ENCODE data around the gene TAF1C.
A peak's percentile ranks its signal among the peaks of the same experiment; 100 is the strongest.
"Not testable (repeated sequence)": the region's sequence is repeated elsewhere in the genome, so short reads cannot be mapped to it uniquely, and the experiment has no call there.

TAF1C gene, protein sequence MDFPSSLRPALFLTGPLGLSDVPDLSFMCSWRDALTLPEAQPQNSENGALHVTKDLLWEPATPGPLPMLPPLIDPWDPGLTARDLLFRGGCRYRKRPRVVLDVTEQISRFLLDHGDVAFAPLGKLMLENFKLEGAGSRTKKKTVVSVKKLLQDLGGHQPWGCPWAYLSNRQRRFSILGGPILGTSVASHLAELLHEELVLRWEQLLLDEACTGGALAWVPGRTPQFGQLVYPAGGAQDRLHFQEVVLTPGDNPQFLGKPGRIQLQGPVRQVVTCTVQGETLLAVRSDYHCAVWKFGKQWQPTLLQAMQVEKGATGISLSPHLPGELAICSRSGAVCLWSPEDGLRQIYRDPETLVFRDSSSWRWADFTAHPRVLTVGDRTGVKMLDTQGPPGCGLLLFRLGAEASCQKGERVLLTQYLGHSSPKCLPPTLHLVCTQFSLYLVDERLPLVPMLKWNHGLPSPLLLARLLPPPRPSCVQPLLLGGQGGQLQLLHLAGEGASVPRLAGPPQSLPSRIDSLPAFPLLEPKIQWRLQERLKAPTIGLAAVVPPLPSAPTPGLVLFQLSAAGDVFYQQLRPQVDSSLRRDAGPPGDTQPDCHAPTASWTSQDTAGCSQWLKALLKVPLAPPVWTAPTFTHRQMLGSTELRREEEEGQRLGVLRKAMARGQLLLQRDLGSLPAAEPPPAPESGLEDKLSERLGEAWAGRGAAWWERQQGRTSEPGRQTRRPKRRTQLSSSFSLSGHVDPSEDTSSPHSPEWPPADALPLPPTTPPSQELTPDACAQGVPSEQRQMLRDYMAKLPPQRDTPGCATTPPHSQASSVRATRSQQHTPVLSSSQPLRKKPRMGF

DNA sequence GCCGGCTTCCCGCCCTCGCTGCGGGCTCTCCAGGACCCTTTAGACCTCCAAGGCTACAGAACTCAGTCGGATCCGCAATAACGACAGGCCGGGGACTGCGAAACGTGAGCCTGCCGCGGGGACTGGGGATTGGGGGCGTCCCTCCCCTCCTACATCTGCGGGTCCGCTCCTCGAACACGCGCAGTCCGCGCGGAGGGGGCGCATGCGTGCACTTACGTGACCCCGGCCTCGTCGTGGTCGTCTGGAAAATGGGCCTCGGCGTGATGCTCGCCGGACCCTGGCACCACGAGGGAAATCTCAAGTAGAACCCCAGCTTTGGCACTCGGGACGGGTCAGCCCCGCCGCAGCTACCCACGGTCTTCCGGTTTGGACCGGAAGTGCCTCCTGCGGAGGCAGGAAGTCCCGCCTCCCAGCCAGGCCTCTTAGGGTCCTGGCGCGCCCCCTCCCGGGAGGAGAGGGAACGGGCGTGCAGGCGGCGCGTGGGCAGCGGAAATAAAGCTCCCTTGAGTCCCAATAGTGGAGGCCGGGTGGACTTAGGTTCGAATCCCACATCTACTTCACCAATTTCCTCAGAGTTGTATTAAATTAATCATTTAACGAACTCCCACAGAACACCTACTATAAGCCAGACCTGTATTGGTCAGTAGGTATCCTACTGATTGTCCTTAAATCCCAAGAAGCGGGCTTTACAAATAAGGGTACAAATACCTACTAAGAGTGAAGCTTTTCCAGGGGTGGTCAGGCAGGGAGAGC, at the start of gene TAF1C:
Gene TAF1C, minus strand, starts transcription at position 373 of the 753 bp plus-strand sequence. CDS start 2,069 bp downstream, outside the sequence.
- peak; percentile 79 to 81 for DNase-seq (ENCODE audit: low read depth in 2 of 2)

DNA sequence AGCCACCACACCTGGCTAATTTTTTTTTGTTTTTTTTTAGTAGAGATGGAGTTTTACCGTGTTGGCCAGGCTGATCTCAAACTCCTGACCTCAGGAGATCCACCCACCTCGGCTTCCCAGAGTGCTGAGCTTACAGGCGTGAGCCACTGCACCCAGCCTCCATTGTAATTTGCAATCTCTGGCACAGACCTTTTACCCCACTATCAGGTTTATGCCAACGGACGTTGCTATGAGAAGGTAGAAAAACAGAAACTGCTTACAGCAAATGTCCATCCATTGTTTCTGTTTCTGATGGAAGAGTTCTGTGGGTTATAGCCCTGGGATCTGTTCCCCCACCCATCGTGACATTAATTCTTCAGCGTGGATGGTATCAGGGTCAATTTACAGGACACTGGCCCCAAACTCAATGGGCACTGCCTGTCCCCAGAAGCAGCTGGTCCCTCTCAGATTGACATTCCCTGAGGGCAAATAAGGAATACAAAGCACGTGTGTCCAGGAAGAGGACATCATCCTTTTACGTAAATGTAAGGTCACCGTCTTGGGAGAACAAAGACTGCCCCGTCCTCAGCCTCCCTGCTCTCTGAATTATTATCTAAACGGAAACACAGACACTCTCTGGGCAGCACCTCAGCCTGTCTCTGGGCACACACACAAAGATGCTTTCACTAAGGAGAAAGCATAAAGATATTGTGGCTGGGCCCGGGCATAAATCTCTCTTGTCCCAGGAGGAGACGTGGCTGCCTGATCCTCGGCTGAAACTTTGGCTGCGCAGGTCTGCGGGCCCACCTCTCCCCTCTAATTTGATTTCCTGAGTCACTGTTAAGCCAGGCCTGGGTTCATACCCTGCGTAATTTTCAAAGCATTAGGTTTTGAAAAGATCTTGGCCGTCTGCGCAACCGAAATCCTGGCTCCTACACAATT, 47.7 kb upstream of the TAF1C start:
- no peak for DNase-seq (ENCODE audit: low read depth in 2 of 2)

DNA sequence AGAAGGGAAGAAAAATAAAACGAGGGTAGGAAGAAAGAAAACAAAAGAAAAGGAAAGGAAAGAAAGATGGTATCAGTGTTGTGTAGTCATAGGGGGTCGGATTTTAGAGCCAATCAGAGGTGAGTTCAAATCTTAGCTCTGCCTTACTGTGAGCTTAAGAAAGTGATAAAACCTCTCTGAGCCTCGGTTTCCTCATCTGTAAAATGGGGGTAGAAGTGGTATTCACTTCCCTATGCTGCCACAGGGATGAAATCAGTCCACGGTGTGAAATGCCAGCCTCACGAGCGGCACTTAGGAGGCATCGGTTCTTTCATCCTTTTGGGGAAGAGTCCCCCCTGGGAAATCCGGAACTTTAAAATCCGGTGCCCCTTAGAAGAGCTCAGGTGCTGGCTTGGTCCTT, 46.9 kb upstream of the TAF1C start:
- no peak for DNase-seq (ENCODE audit: low read depth in 2 of 2)

DNA sequence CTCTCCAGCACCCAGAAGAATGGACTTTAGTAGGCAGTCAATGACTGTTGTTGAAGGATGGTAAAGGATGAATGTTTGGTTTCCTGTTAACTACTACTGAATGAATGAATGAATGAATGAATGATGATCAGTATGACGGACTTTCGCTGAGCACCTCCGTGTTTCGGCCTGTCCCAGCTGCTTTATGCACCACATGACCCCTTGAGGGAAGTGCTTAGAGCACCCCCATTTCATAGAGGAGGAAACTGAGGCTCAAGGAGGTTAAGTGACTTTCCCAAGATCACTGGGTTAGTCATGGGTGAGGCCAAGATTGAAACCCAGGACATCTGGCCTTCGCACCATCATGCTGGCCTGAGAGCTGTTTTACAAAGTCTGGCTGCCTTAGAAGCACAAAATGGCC, 46.1 kb upstream of the TAF1C start:
- DNase-seq (ENCODE audit: low read depth in 2 of 2): no peak

DNA sequence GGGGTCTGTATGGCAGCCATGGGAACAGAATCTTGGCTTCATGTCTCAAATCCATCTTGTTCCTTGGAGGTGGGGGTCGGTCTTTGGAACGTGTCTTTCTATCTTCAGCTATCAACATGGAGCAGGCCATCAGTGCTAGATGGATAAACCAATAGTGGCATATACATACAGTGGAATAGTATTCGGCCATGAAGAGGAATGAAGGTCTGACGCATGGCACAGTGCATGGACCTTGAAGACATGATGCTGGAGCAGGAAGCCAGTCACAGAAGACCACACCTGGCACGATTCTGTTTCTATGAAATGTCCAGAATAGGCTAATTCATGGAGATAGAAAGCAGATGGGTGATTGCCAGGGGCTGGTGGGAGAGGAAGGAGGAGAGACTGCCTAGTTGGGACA, 45.2 kb upstream of the TAF1C start:
- no peak for DNase-seq (ENCODE audit: low read depth in 2 of 2)

DNA sequence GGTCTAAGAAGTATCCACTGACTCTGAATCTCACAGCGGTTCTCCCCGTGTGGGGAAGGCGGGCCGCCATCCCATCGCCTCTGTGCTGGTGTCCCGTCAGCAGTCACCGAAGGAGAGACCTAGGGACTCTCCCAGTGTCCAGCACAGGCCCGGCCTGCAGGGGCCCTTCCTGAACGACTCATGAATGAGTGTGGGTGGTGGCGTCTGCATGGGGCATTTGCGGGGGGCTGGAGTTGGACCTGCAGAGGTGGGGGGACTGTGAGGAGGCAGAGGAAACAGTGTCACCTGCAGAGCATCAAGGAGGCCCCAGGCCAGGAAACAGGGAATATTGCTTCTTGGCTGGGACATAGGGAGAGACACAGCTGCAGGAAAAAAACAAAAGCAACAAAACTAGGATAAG, 42.6 kb upstream of the TAF1C start:
- no peak for DNase-seq (ENCODE audit: low read depth in 2 of 2)

DNA sequence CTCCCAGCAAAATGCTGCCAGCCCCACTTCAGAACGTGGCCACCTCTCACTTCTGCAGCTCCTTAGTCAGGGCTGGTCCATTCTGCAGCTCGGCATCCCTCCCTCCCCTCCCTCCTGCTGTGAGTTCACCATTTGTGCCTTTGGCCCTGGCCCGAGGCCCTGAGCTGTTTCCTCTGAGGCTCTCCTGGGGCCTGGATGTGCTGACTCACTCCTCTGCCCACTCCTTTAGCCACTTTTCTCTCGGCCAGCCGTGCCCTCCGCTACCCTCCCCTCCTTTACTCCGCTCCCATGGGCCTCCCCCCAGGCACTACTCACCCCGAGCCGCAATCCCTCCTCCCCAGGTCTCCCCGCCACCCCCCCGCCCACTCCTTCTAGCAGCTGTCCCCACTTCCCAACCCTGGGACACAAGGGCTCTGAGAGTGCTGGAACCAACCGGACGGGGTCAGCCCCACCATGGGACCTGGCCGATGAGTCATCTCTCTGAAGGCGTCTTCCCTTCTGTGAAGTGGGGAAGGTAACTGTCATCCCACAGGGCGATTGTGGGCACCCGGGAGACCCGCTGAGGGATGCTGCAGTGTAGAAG, 41.5 kb upstream of the TAF1C start:
- no peak for DNase-seq (ENCODE audit: low read depth in 2 of 2)

DNA sequence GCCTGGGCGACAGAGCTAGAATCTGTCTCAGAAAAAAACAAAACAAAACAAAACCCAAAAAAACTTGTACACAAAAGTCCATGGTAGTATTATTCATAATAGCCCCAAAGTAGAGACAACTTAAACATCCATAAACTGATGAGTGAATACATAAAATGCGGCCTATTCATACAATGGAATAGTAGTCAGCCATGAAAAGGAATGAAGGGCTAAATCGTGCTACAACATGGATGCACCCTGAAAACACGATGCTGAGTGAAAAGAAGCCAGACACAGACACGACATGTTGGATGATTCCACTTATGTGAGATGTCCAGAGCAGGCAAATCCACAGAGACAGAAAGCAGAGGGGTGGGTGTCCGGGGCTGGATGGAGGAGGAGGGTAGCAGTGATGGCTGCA, 40.7 kb upstream of the TAF1C start:
- DNase-seq (ENCODE audit: low read depth in 2 of 2): no peak

DNA sequence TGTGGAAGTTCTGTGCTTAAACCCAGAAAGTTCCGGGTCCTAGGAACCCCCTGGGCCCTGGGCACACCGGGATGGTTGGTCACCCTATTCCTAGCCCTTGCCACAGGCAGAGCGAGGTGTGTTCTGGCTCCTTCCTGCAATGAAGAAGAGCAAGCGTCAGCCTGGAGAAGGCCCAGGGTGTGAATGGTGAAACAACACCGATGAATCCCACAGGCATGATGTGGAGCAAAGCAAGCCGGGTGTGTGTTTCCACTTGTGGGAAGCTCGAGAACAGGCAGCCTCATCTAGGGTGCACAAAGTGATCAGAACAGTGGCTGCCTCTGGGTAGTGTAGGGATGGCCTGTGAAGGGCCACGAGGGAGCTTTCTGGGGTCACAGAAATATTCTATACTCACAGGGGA, 39.2 kb upstream of the TAF1C start:
- no peak for DNase-seq (ENCODE audit: low read depth in 2 of 2)

DNA sequence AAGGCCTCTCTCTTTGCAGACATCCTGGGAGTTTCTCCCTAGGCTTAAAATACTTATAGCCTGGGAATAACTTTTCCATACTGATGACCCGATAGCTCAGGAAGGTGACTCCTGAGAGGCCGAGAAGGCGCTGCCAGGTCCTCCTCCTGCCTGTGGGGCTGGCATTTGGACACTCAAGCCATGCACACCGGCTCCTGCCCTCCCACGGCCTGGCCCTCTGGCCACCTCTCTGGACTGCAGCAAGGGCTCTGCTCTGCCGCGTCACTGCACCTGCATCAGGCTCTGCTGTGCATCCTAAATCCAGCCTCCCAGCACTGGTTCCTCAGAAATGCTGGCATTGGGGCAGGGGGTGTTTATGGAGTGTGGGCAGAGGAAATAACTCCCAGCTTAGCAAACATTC, 38.7 kb upstream of the TAF1C start:
- DNase-seq (ENCODE audit: low read depth in 2 of 2): no peak

DNA sequence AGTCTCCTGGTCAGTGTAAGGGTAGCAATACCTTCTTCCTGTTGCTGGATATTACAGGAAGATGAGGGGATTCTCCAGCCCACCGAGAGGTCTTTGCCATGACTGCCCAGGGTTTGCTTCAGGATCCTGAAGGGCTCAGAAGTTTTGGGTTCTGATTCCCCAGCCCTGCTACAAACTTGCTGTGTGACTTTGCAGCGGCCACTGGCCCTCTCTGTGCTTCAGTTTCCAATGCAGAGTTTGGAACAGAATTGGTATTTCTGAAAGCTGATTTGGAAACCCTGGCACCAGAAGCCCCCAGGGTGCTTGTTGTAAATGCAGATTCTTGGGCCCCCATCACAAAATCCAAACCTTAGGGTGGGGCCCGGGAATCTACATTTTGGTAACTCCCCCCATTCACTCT, 38.3 kb upstream of the TAF1C start:
- DNase-seq (ENCODE audit: low read depth in 2 of 2): no peak

DNA sequence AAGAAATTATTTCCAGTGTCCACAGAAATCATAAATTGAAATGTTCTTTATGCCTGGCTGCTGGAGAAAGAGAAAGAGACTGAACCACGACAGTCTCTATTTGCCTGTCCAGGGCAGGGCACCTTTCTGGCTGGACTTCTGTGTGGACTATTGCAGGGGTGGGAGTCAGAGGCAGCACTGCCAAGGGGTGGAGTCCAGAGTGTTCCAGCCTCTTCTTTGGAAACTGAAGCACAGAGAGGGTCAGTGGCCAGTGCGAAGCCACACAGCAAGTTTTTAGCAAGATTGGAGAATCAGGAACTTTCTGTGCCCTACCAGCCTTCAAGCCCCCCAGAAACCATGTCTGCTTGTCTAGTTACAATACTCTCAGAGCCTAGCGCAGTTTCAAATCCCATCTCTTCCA, 37.7 kb upstream of the TAF1C start:
- no peak for DNase-seq (ENCODE audit: low read depth in 2 of 2)

DNA sequence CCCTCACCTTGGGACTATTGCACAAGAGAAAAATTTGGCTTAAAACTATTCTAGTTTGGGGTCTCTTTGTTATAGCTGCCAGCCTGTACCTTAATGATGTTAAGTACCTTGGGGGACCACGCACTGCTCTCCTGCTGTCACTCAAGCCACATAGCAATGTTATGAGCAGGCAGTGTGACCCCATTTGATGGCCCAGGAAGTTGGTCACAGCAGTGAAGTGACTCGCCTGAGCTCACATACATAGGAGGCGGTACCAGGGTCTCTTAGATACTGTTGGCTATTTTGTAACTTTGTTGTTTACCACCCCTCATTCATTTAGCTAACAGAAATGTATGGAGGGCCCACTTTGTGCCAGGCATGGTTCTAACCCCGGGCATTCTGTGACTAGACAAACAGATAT, 36.6 kb upstream of the TAF1C start:
- no peak for DNase-seq (ENCODE audit: low read depth in 2 of 2)

DNA sequence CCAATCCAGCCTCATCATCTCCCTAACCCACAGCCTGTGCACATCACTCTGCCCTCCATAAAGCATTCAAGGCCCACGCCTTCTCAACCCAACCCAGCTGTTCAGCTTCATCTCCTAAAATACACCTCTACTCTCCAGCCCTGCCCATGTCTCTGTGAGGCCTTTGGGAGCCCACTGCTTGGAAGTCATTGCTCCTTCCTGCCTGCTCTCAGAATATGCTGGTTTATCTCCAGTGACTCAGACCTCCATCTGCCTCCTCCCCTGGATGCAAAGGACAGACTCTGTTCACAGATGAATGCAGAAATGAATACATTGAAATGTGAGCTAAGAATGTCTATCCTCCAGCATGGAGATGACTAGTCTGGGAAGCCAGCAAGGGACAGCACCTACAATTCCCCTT, 34.0 kb upstream of the TAF1C start:
- no peak for DNase-seq (ENCODE audit: low read depth in 2 of 2)

DNA sequence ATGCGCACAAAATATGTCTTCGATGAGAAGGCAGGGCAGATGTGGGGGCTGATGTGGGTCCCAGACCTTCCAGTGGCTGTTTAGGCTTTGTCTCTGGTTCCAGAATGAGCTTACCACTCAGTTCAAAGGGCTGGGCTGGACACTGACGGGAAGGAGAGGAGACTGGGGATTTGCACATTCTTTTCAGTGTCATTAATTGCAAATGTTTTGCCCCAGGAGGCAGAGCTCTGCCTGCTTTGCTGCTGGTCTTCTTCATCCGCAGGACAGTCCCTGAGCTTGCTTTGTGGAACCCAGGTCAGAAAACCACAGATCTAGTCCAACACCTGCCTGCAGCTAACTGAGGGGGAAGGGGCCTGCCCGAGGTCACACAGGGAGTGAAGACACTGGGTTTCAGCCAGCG, 32.1 kb upstream of the TAF1C start:
- no peak for DNase-seq (ENCODE audit: low read depth in 2 of 2)

DNA sequence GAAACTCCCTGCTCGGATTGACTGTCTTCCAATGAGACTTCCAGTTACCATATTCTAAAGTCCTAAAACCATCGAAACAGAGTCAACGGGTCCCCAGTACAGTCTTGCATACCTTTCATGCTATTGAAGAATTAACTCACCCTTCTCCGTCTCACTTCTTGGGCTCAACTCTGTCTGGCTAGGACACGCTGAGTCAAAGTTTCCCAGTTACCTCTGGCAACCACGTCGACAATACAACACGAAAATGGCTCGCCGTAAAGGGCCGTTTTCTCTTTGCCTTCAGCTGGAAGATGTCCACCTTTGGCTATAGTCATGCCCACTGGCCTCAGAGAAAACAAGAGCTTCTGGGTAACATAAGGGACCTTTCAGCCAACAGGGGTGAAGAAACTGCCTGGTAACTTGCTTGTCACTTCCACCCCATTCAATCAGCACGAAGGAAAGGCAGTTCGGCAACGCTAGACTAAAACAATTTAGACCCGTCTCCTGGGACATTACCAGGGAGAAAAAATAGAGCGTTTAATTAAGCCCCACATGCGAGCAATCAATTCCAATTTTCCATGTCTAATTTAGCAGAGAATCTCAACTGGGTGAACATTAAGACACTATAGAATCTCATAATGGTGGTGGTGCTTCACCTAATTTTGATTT, 31.4 kb upstream of the TAF1C start:
- DNase-seq (ENCODE audit: low read depth in 2 of 2): no peak

DNA sequence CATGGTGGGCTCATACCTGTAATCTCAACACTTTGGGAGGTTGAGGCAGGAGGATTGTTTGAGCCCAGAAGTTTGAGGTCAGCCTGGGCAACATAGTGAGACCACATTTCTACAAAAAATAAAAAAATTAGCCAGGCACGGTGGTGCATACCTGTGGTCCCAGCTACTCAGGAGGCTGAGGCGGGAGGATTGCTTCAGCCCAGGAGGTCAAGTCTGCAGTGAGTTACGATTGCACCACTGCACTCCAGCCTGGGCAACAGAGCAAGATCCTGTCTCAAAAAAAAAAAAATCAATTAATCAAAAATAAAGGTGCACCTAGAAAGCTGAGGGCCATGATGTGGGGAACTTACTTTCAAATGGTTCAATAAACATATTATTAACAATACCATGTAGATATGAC, 29.3 kb upstream of the TAF1C start:
- DNase-seq (ENCODE audit: low read depth in 2 of 2): not testable (repeated sequence)

DNA sequence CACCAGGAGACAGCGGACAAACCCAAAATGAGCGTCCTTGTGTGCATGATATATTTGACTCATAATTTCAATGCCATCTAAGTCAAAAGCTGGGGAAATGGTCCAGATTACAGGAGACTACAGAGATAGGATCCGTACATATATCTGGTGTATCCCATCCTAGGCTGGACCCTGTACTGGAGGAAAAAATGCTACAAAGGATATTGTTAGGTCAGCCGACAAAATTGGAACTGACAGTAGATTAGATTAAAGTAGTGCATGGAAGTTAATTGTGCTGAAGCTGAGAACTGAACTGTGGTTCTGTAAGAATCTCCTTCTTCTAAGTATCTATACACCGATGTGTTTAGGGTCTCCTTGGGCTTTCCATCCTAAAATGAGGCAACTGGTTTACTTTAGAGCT, 28.7 kb upstream of the TAF1C start:
- DNase-seq (ENCODE audit: low read depth in 2 of 2): no peak

DNA sequence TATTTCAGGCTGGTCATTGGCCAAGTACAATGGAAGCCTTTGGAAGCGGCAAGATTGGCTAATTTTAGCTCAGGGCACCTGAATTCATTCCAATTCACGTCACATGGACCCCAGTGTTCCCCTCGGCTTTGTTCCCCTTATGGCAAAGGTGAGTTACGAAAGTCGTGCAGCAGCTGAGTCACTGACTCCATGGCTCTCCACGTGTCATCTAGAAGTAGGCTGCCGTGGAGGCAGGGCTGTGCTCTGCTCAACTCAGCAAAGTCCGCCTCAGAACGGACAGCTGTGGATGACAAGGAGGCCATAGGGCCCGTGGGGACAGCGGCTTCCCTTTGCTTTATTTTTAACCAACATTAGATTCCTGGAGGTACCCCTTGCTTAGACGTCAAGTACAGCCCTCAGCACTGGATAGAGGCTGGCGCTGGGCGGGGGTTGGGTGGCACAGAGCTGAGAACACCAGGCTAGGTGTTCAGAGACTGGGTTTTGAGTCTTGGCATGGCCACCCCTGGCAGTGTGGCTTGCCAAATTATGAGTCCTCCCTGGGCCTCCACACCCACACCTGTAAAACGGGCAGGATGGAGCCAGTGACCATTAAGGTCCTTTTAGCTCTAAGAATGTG, 27.7 kb upstream of the TAF1C start:
- DNase-seq (ENCODE audit: low read depth in 2 of 2): no peak

DNA sequence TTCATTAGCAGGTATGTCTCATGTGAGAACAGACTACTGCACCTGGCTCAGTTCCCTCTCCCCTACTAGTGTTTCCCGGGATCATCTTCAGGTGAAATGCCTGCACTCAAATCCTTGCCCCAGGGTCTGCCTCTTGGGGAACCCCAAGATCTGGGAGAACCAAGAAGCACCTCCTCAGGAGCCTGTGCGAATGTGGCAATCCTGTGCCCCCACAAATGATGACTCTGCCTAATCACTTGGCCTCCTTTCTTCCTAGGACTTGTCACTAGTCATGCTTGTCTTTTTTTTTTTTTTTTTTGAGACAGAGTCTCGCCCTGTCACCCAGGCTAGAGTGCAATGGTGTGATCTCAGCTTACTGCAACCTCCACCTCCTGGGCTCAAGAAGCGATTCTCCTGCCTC, 25.8 kb upstream of the TAF1C start:
- DNase-seq (ENCODE audit: low read depth in 2 of 2): no peak
